IMR-90 (cell line): ENCODE results near the gene HOXC10. TPM values are rescaled to one million over a fixed set of nuclear protein-coding genes. Genes with fewer than 3 reads are reported as not detected.

Experiments used
- ATAC-seq: fragments of 200-7000 bp; cut with Tn5 transposase; 2 replicates; pipeline ENCODE4 v1.9.1; 2020; ENCODE audit warnings: low read depth, mild to moderate bottlenecking, moderate library complexity
- BruUV-seq: library from RNA; stranded (reverse); fragments of 400-500 nt; replicated peaks from 2 replicates; lab custom pipeline; 2021; lab: Mats Ljungman, UMichigan
- CTCF ChIA-PET: fragments of 300-600 bp; formaldehyde crosslinking; extraction: SDS; loops from one replicate; lab custom pipeline; 2021; ENCODE audit warnings: antibody characterized with exemption; lab: Yijun Ruan, JAX
- POLR2A ChIA-PET: fragments of 300-600 bp; sonication (Branson Sonifier 250); formaldehyde crosslinking; loops from one replicate; lab custom pipeline; 2022; ENCODE audit warnings: antibody characterized with exemption; ENCODE audit not compliant: unreplicated experiment; lab: Charles Lee
- DNase-seq: peaks from one replicate; pipeline ENCODE4 v3.0.0; 2013
- H2AFZ ChIP-seq: replicated peaks from 2 replicates; pipeline ENCODE3; 2013; ENCODE audit warnings: low read length, mild to moderate bottlenecking; ENCODE audit not compliant: poor library complexity
- H2AK5ac ChIP-seq: 2 replicates; pipeline ENCODE4 v1.6.1; 2013; ENCODE audit warnings: low read depth, low read length, inconsistent platforms
- H2AK9ac ChIP-seq: replicated peaks from 2 replicates; pipeline ENCODE3; 2013; ENCODE audit warnings: mild to moderate bottlenecking, low read depth, low read length, moderate library complexity; ENCODE audit not compliant: poor library complexity
- H2BK120ac ChIP-seq: 2 replicates; pipeline ENCODE4 v1.6.1; 2013; ENCODE audit warnings: low read depth, low read length, inconsistent platforms
- H2BK15ac ChIP-seq: 3 replicates; pipeline ENCODE4 v1.6.1; 2013; ENCODE audit warnings: low read depth, low read length, inconsistent platforms
- H2BK20ac ChIP-seq: 2 replicates; pipeline ENCODE4 v1.6.1; 2013; ENCODE audit warnings: low read depth, mild to moderate bottlenecking, inconsistent platforms, low read length, moderate library complexity
- H2BK5ac ChIP-seq: 2 replicates; pipeline ENCODE4 v1.6.1; 2013; ENCODE audit warnings: mild to moderate bottlenecking, low read depth, low read length, inconsistent platforms; ENCODE audit not compliant: poor library complexity, severe bottlenecking
- H3K14ac ChIP-seq: replicated peaks from 2 replicates; pipeline ENCODE4 v1.6.1; 2013; ENCODE audit warnings: low read depth, low read length, inconsistent platforms
- H3K18ac ChIP-seq: 2 replicates; pipeline ENCODE4 v1.6.1; 2013; ENCODE audit warnings: low read depth, low read length, control low read depth
- H3K23ac ChIP-seq: 2 replicates; pipeline ENCODE4 v1.6.1; 2013; ENCODE audit warnings: low read depth, low read length, inconsistent platforms
- H3K27ac ChIP-seq: 2 replicates; pipeline ENCODE4 v1.5.1; 2013; ENCODE audit warnings: mild to moderate bottlenecking, control low read depth, low read length; ENCODE audit not compliant: insufficient read depth
- H3K27me3 ChIP-seq: 2 replicates; pipeline ENCODE4 v1.6.1; 2013; ENCODE audit warnings: low read length; ENCODE audit not compliant: control insufficient read depth, insufficient read depth
- H3K36me3 ChIP-seq: 2 replicates; pipeline ENCODE4 v1.6.1; 2013; ENCODE audit warnings: low read length, mixed read lengths; ENCODE audit not compliant: control insufficient read depth, insufficient read depth
- H3K4ac ChIP-seq: 2 replicates; pipeline ENCODE4 v1.6.1; 2013; ENCODE audit warnings: low read depth, low read length, inconsistent platforms
- H3K4me1 ChIP-seq: 2 replicates; pipeline ENCODE4 v1.6.1; 2013; ENCODE audit warnings: low read length, mixed read lengths; ENCODE audit not compliant: control insufficient read depth, insufficient read depth
- H3K4me2 ChIP-seq: 2 replicates; pipeline ENCODE4 v1.6.1; 2013; ENCODE audit warnings: low read depth, mild to moderate bottlenecking, control low read depth, low read length, moderate library complexity
- H3K4me3 ChIP-seq: 2 replicates; pipeline ENCODE4 v1.5.1; 2013; ENCODE audit warnings: low read depth, mild to moderate bottlenecking, control low read depth, low read length, moderate library complexity; ENCODE audit not compliant: insufficient read depth
- H3K56ac ChIP-seq: 2 replicates; pipeline ENCODE4 v1.6.1; 2013; ENCODE audit warnings: low read length, inconsistent platforms; ENCODE audit not compliant: insufficient read depth; ENCODE audit errors: extremely low read depth
- H3K79me1 ChIP-seq, 2 experiments: 2 replicates each; pipeline ENCODE4 v1.6.1; 2013; ENCODE audit warnings: low read length in 2 of 2, inconsistent platforms in 1 of 2, low read depth in 1 of 2
- H3K9ac ChIP-seq: 2 replicates; pipeline ENCODE4 v1.6.1; 2013; ENCODE audit warnings: low read depth, low read length, control low read depth
- H3K9me1 ChIP-seq: 2 replicates; pipeline ENCODE4 v1.6.1; 2013; ENCODE audit warnings: low read length, inconsistent platforms; ENCODE audit not compliant: insufficient read depth
- H3K9me3 ChIP-seq: 2 replicates; pipeline ENCODE4 v1.6.1; 2013; ENCODE audit warnings: low read length; ENCODE audit not compliant: control insufficient read depth, insufficient read depth
- H4K20me1 ChIP-seq: 2 replicates; pipeline ENCODE4 v1.6.1; 2013; ENCODE audit warnings: low read length, inconsistent platforms; ENCODE audit not compliant: insufficient read depth
- H4K5ac ChIP-seq: 2 replicates; pipeline ENCODE4 v1.6.1; 2013; ENCODE audit warnings: mild to moderate bottlenecking, low read depth, low read length, control low read depth
- H4K8ac ChIP-seq, 2 experiments: 2 replicates each; pipeline ENCODE4 v1.6.1; 2013; ENCODE audit warnings: low read depth in 2 of 2, low read length in 2 of 2, control low read depth in 1 of 2, inconsistent platforms in 1 of 2
- H4K91ac ChIP-seq: 2 replicates; pipeline ENCODE4 v1.6.1; 2013; ENCODE audit warnings: low read depth, low read length, inconsistent platforms; ENCODE audit not compliant: insufficient read depth
- FOS ChIP-seq: fragments of 150-350 bp; IDR thresholded peaks from 2 replicates; pipeline ENCODE4 v1.6.1; 2016; ENCODE audit warnings: low read depth, low read length
- MAFK ChIP-seq: IDR thresholded peaks from 2 replicates; pipeline ENCODE4 v1.6.1; 2012; ENCODE audit warnings: low read depth, low read length, improper control_type of control experiment
- MAZ ChIP-seq: IDR thresholded peaks from 2 replicates; pipeline ENCODE4 v1.6.1; 2012; ENCODE audit warnings: low read depth, mild to moderate bottlenecking, low read length, improper control_type of control experiment, moderate library complexity, borderline replicate concordance
- POLR2A ChIP-seq: IDR thresholded peaks from 2 replicates; pipeline ENCODE4 v1.6.1; 2012; ENCODE audit warnings: mild to moderate bottlenecking, low read depth, low read length
- RAD21 ChIP-seq: IDR thresholded peaks from 2 replicates; pipeline ENCODE4 v1.6.1; 2012; ENCODE audit warnings: low read length, improper control_type of control experiment
- RCOR1 ChIP-seq: IDR thresholded peaks from 2 replicates; pipeline ENCODE4 v1.6.1; 2012; ENCODE audit warnings: mild to moderate bottlenecking, low read length, improper control_type of control experiment; ENCODE audit not compliant: insufficient replicate concordance
- RFX5 ChIP-seq: IDR thresholded peaks from 2 replicates; pipeline ENCODE4 v1.8.0; 2012; ENCODE audit warnings: low read depth, mild to moderate bottlenecking, low read length, moderate library complexity
- WGBS, 2 experiments: methylation state at CpG; one replicate each; pipeline versions ENCODE4 v1.1.5 to v1.1.7; 2013; ENCODE audit warnings: missing lambda C conversion rate in 2 of 2; ENCODE audit not compliant: insufficient read length in 1 of 2; ENCODE audit errors: extremely low coverage in 2 of 2; 5-methylcytosine and 5-hydroxymethylcytosine counted together
- dilution Hi-C: fragments of 300-500 bp; cut with HindIII; formaldehyde crosslinking; loops from one replicate; pipeline ENCODE4 v1.14.3; 2018; ENCODE audit warnings: low sequenced_read_pairs; ENCODE audit not compliant: unreplicated experiment
- in situ Hi-C: fragments of 300-500 bp; cut with MboI; formaldehyde crosslinking; loops from 3 replicates; pipeline ENCODE4 v1.14.3; 2019; ENCODE audit warnings: low sequenced_read_pairs, inconsistent platforms, mixed read lengths
- intact Hi-C: fragments of 100-400 bp; cut with micrococcal nuclease; formaldehyde crosslinking; loops from 2 replicates; pipeline ENCODE4 v1.10.0; 2022
- polyA plus RNA-seq, 3 experiments: library from polyadenylated mRNA; depleted of rRNA; stranded (reverse); fragments of >200 nt; gene quantifications; 2 replicates each; pipeline ENCODE4 v1.2.3, GENCODE V29; 2012; ENCODE audit warnings: low replicate concordance in 1 of 3
- total RNA-seq: library from RNA; depleted of rRNA; stranded (reverse); fragments of >200 nt; gene quantifications from 2 replicates; pipeline ENCODE4 v1.2.3, GENCODE V29; 2012

The HOXC10 gene
- total and polyA plus RNA-seq, 2 of the 4 experiments (the other 2 are of a cell fraction) = 0.15 TPM; not detected in 1

DNA sequence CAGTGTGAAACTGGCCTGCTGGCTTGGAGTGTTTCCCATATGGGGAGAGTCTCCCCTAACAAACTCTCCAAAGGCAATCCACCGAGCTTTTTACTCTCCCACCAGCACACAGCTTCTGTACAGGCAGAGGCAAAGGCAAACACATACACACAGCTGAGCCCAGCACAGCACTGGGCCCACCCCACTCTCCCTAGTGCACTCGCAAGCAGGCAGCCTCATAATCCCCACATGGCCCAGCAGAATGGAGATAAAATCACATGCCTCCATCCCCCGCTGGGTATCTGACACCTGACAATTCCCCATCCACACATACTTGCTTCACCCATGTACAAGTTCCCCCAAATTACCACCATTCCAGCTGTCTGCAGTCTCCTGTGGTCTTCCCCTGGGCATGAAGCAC is 26.8 kb upstream of the HOXC10 start:
- H3K27ac ChIP-seq = no peak overlapping the region
- TF ChIP-seq POLR2A = no peak
- TF ChIP-seq RCOR1 = no peak
- no peak for TF ChIP-seq RFX5
- TF ChIP-seq MAFK = no peak
- no peak for TF ChIP-seq MAZ
- no peak for TF ChIP-seq RAD21
- no peak for TF ChIP-seq FOS
- in situ Hi-C loops = no loop called here
- H2BK5ac ChIP-seq = no peak overlapping the region
- H2AFZ ChIP-seq = no peak overlapping the region
- no peak overlapping the region for H3K4me3 ChIP-seq
- ATAC-seq (no peak), DNase-seq (no peak)
- ChIA-PET POLR2A (no interaction called here), CTCF (no interaction called here)
- no peak overlapping the region for H2AK5ac ChIP-seq
- H2BK15ac ChIP-seq = no peak overlapping the region
- no peak overlapping the region for H4K91ac ChIP-seq
- H4K5ac ChIP-seq = no peak overlapping the region
- no peak overlapping the region for H3K4me2 ChIP-seq
- BruUV-seq = no TSS peak
- H3K27me3 ChIP-seq = peaks cover 93% of the 10 kb centered on the region
- intact Hi-C loops = no loop called here
- peaks cover 6% of the 10 kb centered on the region for H3K9me3 ChIP-seq
- H3K79me1 ChIP-seq = no peaks in the 10 kb centered on the region
- H2AK9ac ChIP-seq = no peak overlapping the region
- 0% methylated on average over 1 of the region's 3 CpGs; no CpG with 5 or more reads in 1 of the 2 experiments for WGBS, 2 experiments
- no peaks in the 10 kb centered on the region for H3K36me3 ChIP-seq
- dilution Hi-C loops = no loop called here
- H3K56ac ChIP-seq = no peak overlapping the region
- H3K4me1 ChIP-seq = no peaks in the 10 kb centered on the region
- no peak overlapping the region for H4K8ac ChIP-seq
- H2BK120ac ChIP-seq = no peak overlapping the region
- H3K9ac ChIP-seq = no peak overlapping the region
- no peak overlapping the region for H3K4ac ChIP-seq
- H4K20me1 ChIP-seq = no peaks in the 10 kb centered on the region
- no peak overlapping the region for H3K14ac ChIP-seq
- no peak overlapping the region for H3K23ac ChIP-seq
- no peak overlapping the region for H3K18ac ChIP-seq
- no peak overlapping the region for H2BK20ac ChIP-seq
- no peaks in the 10 kb centered on the region for H3K9me1 ChIP-seq
